ENCODE results near the gene PIR.

Gene PIR

DNA sequence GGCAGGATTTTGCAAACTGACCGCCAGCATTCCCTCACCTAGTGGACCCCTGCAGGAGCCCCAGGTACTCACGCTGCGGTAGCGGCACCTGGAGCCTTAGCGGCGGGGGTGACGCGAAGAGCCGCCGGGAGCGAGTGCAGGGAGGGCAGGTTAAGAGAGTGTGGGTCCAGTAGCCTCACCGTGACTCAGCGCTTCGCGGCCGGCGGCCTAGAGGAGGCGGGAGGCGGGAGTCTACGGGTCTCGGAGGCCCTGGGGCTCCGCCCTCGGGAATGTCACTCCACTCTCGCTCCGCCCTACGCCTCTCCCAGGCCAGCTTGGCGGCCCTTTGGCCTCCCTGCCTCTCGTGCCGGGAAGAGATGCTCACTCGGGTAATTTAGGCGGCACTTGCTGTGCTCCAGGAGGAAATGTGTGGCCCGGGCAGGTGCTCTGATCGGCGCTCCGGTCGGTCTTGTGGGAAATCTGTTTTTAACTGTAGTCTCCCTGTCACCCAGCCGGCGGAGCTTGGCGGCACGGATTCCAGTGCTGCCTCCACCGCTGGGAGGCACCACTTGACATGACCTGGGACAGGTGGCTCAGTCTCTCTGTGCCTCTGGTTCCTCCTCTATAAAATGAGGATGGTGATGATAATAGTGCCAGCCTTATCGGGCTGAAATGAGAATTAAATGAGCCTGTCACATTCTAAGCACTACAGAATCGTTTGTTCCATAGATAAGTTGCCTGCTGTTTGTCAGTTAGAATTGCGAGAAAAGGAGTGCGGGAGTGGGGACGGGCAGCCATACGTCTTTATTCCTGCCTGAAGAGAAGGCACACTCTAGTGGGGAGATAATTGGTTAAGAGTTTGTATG, at the start of gene PIR:
PIR (minus strand) TSS at position 216 of the 845 bp plus-strand sequence. CDS start 2,076 bp downstream, outside the sequence.
- DNase-seq (ENCODE audit: low read depth in 1 of 2, low spot score in 1 of 2): peak; percentile 3 to 25

- DNase-seq (ENCODE audit: low read depth in 1 of 2, low spot score in 1 of 2): no peak
Observed at GRCh38 chrX:15530318-15530717, 37.2 kb upstream of the PIR start.

DNA sequence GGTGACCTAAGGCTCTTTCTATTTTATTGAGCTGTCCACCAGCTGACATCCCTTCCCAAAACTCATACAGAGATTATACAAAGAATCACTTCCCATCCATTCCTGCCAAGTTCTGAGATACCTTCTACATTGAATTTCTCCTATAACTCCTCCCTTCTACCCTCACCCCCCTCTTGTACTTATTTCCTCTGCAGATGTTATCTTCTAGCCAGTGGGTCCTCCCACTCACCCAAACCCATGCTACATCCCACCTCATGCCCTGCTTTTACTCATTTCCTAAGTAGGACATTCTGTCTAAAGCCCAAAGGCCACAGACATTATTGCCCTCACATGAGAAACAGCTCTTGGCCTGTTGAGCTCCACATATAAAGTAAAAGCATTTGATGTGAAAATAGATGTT, 36.0 kb upstream of the PIR start:
- no peak for DNase-seq (ENCODE audit: low read depth in 1 of 2, low spot score in 1 of 2)

DNA sequence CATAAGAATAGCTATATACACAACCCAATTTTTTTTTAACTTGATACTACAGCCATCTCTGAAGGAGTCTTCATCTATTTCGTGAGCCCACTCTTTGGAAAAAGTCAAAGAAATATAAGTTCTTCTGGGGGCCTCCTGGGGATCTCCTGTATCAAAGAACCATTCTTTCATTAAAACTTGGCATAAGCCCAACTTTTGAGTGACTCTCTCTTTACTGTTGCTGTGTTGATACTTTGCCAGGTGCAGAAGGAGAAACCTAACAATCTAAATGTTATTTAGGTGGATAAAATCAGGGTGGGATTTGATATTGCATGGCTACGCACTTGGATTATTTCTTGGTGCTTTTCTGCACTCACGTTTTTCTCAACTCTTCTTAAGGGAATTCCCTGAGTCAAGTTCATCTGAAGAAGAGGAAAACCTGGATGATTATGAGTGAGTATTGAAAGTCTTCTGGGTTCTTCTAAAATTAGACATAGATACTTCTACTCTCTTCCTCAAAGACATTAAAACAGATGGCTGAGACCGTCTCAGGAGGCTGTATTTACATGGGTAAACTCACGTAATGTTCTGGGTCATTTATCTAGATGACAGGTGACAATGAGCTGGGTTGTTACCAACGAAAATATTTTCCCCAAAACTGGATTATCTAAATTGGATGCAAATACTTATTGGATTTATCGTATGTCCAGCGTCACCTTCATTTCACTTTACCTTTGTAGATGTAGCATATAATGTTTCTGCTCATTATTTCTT, 32.7 kb upstream of the PIR start:
- no peak for DNase-seq (ENCODE audit: low read depth in 1 of 2, low spot score in 1 of 2)

- DNase-seq (ENCODE audit: low read depth in 1 of 2, low spot score in 1 of 2): no peak
Observed at GRCh38 chrX:15524417-15524816, 31.3 kb upstream of the PIR start.

GRCh38 chrX:15523088-15523487, 30.0 kb upstream of the PIR start:
- no peak for DNase-seq (ENCODE audit: low read depth in 1 of 2, low spot score in 1 of 2)

DNA sequence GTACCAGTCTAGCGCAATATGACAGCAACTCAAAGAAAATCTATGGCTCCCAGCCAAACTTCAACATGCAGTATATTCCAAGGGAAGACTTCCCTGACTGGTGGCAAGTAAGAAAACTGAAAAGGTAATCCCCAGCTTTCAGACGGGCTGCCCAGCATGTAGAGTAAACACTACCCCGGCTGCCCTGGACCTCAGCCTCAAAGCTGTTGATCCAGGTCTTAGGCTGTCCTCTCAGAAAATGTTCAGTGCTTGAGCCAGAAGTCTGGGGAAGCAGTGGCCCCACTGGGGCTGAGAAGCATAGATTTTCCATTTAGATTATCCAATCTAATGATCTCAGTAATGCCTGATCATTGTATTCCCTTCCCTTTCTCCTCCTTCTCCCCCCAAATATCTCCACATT, 29.3 kb upstream of the PIR start:
- no peak for DNase-seq (ENCODE audit: low read depth in 1 of 2, low spot score in 1 of 2)

DNA sequence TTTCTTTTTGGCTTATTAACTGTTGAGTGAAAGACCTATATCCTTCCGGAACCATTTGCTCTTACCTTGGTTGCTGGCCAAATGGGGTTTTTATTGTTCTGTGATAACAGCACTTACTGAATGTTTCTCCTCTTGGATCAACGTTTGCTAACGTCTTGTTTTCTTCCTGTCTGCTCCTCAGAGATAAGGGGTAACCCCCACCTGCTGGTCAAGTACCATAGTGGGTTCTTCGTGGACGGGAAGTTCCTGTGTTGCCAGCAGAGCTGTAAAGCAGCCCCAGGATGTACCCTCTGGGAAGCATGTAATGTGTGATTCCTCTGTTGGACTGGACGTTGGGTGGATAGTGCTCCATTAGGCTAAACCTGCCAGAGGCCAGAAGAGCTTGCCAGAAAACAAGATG, 22.8 kb upstream of the PIR start:
- DNase-seq (ENCODE audit: low read depth in 1 of 2, low spot score in 1 of 2): no peak

DNA sequence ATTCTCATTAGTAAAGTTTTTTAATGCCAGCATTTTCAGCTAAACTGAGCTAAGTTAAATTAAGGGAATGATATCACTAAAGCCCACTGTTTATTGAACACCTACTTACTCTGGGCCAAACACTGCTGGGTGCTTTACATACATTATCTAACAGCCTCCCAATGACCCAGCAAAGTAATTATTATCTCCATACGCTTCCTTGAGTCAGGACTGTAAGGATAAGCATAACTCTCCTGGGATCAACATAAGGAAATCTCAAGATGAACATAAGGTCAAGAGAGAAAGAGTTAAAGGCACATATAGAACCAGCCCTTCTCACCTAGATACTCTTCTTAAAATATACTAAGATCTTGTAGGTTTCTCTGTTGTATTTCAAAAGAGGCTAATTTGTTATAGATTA, 21.1 kb upstream of the PIR start:
- no peak for DNase-seq (ENCODE audit: low read depth in 1 of 2, low spot score in 1 of 2)

DNA sequence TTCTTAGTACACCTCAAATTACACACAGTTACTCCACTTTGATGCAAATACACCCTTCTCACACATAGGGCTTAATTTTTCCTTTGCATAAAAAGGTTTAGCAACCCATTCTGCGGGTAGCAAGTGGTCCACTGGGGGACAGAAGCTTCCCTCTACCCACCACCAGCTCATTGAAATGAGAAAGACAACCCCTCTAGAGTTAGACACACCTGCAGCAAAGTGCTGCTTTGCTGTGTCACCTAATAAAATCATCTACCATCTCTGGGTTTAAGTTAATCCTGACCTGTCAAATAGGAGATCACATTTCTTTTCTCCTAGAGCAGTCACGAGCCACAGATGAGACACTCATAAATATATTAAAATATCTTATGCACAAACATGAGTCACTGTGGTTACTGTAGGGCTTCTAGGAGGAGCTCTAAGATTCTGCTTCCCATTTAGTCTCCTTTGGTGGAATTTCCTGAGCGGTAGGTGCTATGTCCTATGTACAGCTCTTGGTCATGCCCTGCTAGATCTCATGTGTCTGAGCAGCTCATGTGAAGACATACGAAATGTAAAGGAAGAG, 19.4 kb upstream of the PIR start:
- no peak for DNase-seq (ENCODE audit: low read depth in 1 of 2, low spot score in 1 of 2)

GRCh38 chrX:15511563-15511962, 18.4 kb upstream of the PIR start:
- no peak for DNase-seq (ENCODE audit: low read depth in 1 of 2, low spot score in 1 of 2)

DNA sequence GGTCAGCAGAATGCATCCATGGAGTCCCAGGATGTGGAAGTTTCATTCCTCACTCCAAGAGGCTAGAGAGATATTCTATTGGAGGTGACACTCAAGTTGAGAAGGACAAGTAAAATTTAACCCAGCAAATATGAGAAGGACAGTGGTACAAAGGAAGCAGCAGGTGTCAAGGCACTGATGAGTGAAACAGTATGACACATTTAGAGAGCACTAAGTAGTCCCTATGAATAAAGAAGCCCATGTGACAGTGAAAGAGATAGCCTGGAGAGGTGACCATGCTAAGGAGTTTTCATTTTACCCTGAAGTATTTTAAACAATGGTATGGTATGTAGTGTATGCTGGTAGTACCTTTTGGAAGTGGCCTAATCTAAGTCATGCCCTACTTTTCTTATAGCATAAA, 16.7 kb upstream of the PIR start:
- DNase-seq (ENCODE audit: low read depth in 1 of 2, low spot score in 1 of 2): no peak

GRCh38 chrX:15507005-15507404, 13.9 kb upstream of the PIR start:
- DNase-seq (ENCODE audit: low read depth in 1 of 2, low spot score in 1 of 2): no peak

GRCh38 chrX:15505101-15505500, 12.0 kb upstream of the PIR start:
- DNase-seq (ENCODE audit: low read depth in 1 of 2, low spot score in 1 of 2): no peak

DNA sequence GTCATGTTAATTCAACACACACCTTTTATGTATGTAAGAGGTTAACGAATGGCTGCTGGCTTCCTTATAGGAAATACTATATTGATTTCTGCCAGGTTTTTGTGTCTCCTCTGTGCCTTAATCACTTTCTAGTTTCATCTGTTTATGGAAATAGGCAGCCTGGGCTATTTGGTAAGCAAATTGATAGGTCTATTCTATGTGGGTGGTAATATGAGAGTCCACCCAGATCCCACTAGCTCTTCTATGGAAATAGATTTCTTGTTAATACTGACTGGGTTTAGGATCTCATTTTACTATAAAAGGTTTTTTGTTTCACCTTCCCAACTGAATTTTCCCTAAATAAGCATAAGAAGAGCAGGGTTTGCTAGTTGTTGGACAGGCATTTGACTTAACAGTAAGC, 11.5 kb upstream of the PIR start:
- DNase-seq (ENCODE audit: low read depth in 1 of 2, low spot score in 1 of 2): no peak

DNA sequence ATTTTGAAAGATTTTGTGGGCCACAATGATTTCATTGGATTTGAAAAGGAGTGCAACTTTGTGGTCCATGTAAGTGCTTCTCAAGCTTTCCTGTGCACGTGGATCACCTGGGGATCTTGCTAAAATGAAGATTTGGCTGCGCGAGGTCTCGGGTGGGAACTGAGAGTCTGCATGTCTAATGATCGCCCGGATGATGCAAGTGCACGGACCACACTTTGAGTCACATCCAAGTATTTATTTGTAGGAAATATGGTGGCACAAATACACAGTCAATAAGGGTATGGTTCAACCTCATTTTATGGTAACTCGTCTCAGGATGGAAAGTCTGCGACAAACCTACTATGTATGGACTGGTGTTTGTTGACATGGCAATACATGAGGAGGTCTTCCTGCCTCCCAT, 8.4 kb upstream of the PIR start:
- DNase-seq (ENCODE audit: low read depth in 1 of 2, low spot score in 1 of 2): no peak

DNA sequence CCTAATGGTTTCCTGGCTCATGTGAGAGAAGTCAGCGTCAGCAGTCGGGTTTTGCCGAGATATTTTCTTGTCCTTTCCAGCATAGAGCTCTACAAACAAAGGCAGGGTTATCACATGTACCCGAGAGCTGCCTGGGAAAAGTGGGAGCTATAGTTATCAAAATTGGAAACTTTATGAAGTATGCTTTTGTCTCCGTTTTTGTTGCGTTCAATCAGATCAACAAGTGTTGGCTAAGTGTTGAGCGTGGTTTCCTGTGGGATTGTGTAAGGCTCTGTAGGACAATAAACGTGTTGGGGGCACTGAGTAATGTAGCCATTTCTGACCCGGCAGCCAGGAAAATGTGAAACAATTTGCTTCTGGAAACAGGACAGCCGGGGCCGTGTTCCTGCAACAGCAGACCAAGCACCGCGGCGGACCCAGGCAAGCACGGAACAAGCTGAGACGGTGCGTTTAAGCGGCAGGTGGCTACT, 7.4 kb upstream of the PIR start, which contains the start of gene BMX:
BMX (plus strand) TSS at position 311 of the 470 bp plus-strand sequence. CDS start 7,547 bp downstream, outside the sequence.
- no peak for DNase-seq (ENCODE audit: low read depth in 1 of 2, low spot score in 1 of 2)

DNA sequence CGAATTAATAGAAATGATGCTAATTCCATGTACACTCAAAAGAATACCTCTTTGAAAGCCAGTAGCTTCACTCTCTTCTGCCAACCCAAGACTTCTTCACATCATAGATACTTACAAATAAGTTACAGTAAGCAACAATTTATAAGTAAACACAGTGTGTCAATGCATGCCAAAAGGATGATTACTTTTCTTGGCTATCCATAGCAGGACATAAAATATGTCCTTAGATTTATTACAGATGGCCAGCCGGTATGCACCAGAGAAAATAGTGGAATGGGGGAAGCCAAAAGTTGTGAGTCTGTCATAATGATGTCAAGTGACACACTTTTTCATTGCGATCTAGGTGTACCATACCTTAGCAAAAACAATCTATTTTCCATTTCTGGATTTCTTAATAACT, 6.8 kb upstream of the PIR start:
- DNase-seq (ENCODE audit: low read depth in 1 of 2, low spot score in 1 of 2): no peak

- DNase-seq (ENCODE audit: low read depth in 1 of 2, low spot score in 1 of 2): no peak
Observed at GRCh38 chrX:15498741-15499140, 5.6 kb upstream of the PIR start.

DNA sequence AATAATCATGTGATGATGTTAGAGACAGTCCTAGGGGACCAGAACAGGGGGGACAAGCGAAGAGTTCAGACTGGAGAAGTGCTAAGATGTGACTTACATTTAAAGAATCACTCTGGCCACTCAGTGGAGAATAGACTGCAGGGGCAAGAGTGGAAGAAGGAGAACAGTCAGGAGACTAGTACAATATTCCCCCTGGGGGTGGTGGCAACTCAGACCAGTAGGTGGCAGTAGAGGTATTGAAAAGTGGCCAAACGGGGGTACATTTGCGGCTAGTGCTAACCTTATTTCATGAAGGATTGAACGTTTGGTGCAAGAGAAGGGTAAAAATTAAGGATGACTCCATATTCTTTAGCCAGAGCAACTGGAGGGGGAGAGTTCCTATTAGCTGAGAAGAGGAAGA, 4.7 kb upstream of the PIR start:
- peak; percentile 3 to 8 for DNase-seq (ENCODE audit: low read depth in 1 of 2, low spot score in 1 of 2)

DNA sequence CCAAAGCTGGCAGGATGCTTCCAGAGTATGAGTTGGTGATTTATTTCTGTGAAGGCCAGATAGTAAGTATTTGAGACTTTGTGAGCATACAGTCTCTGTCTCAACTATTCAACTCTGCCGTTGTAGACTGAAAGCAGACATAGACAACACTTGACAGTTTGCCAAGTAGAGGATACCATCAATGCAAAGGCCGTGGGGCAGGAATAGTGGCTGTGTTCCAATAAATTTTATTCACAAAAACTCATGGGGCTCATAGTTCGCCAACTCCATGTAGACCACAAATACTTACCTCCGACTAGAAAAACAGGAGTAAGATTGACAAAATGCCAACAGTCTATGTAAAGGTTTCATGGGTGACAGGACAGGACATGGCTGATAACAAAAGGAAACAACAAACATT, 3.7 kb upstream of the PIR start:
- DNase-seq (ENCODE audit: low read depth in 1 of 2, low spot score in 1 of 2): no peak

- no peak for DNase-seq (ENCODE audit: low read depth in 1 of 2, low spot score in 1 of 2)
Observed at GRCh38 chrX:15495801-15496200, 2.7 kb upstream of the PIR start.
